ENCODE data around the gene FOXO3.

DNA sequence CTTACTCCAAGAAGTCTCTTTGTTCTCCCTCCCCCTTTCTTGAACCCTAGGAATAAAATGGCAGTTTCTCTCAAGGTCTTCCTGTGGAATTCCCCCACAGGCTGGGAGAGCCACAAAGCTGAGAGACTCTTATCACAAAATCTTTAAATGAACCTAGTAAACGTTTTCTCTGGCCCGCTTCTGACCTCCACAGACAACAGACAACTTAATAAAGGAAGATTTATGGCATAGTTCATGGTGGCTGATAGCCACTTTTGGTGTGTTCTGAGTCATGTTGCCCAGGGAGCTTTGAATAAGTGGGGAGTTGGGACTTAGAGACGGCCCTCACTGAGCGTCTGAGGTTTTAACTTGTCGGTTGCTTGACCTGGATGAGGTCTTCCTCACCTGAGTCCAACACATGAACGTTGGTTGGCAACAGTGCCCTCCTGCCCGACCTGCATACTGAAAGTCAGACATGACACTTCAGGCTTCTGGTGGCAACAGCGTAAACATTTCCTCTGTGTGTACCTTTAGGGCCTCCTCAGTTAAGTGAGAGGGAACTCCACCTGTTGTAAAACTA is 124.1 kb downstream of the FOXO3 start:
- TF ChIP-seq CTCF (IDR thresholded peaks at IDR 0.05) (no peak), EZH2 (IDR thresholded peaks at IDR 0.05) (no peak), EZH2phosphoT487 (IDR thresholded peaks at IDR 0.05) (no peak)

Data from neural progenitor cell (in vitro differentiated cells).